Ascending aorta (tissue), 2 donors: ENCODE measurements around the gene DDI2. TPM values are rescaled to one million over a fixed set of nuclear protein-coding genes. Genes with fewer than 3 reads are reported as not detected.
A peak's percentile ranks its signal among the peaks of the same experiment; 100 is the strongest.
"Not testable (repeated sequence)": the region's sequence is repeated elsewhere in the genome, so short reads cannot be mapped to it uniquely, and the experiment has no call there.

Experiments
- DNase-seq, 2 donors: peaks; one replicate each; pipeline ENCODE4 v3.0.0-alpha.2; 2019; ENCODE audit warnings: low spot score in 2 of 2
- H3K27ac ChIP-seq, 2 donors: fragments of 200-600 bp; sonication (generic); one replicate each; pipeline ENCODE4 v1.5.1; 2016 to 2017; ENCODE audit warnings: mild to moderate bottlenecking in 1 of 2
- H3K27me3 ChIP-seq: fragments of 200-600 bp; sonication (generic); one replicate; pipeline ENCODE4 v1.5.1; 2017
- H3K36me3 ChIP-seq, 2 donors: fragments of 200-600 bp; sonication (generic); one replicate each; pipeline ENCODE4 v1.5.1; 2016
- H3K4me1 ChIP-seq, 2 donors: fragments of 200-600 bp; sonication (generic); one replicate each; pipeline ENCODE4 v1.5.1; 2016 to 2017; ENCODE audit warnings: mild to moderate bottlenecking in 1 of 2
- H3K4me3 ChIP-seq, 2 donors: fragments of 200-600 bp; sonication (generic); one replicate each; pipeline ENCODE4 v1.5.1; 2016 to 2017; ENCODE audit warnings: mild to moderate bottlenecking in 1 of 2
- H3K9me3 ChIP-seq, 2 donors: fragments of 200-600 bp; sonication (generic); one replicate each; pipeline ENCODE4 v1.5.1; 2016
- CTCF ChIP-seq, 3 experiments: fragments of 200-600 bp in 2 of 3; fragments of 450-650 bp in 1 of 3; sonication (generic) in 2 of 3; IDR thresholded peaks; one replicate each; pipeline ENCODE4 v1.5.1; 2016 to 2019; ENCODE audit warnings: antibody characterized with exemption in 3 of 3, mild to moderate bottlenecking in 1 of 3, moderate library complexity in 1 of 3
- intact Hi-C: fragments of 100-400 bp; cut with DNase I; formaldehyde crosslinking; loops from one replicate; pipeline ENCODE4 v1.15.1; 2023
- total RNA-seq: library from RNA; depleted of rRNA; stranded (reverse); fragments of >200 nt; gene quantifications from one replicate; pipeline ENCODE4 v1.1.0, GENCODE V29; 2016

Gene DDI2
- total RNA-seq, 1 donor from 2014 or later: 13.0 TPM

DNA sequence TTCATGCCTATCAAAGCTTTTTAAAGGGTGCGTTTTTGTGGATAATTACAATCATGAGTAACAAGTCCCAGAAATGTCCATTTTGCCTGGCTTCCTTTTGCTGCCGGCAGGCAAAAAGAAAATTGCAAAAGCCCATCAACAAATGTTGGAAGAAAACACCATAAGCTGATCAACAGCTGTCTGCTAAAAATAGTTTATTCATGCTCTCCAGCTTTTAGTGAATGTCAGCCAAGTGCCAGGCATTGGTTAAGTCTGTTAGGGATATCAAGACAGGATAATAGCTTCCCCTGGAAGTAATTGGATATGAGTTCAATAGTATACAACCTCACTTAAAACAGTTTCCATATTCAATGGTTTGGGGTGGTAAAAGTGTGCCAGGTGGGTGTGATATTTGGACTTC lies 18.8 kb upstream of the DDI2 start:
- H3K36me3 ChIP-seq: no peaks in the 10 kb centered on the region
- no peak overlapping the region for H3K27ac ChIP-seq
- no peaks in the 10 kb centered on the region for H3K27me3 ChIP-seq
- no peak for DNase-seq
- H3K9me3 ChIP-seq: no peaks in the 10 kb centered on the region
- H3K4me3 ChIP-seq: no peak overlapping the region
- no peak for TF ChIP-seq CTCF (IDR thresholded peaks at IDR 0.05)
- intact Hi-C loops: no loop called here
- H3K4me1 ChIP-seq: no peaks in the 10 kb centered on the region

- peak; percentile 92 to 98 for DNase-seq
- peak overlapping the region; percentile 69 to 74 for H3K27ac ChIP-seq
- intact Hi-C loops: loop anchor here (1.0 to 2.0 kb wide), 2 partner anchors 15 to 79 kb away; partner anchors contain the start of gene CASP9
These were observed 13.9 kb upstream of the DDI2 start for GRCh38 chr1:15603050-15603965.

DNA sequence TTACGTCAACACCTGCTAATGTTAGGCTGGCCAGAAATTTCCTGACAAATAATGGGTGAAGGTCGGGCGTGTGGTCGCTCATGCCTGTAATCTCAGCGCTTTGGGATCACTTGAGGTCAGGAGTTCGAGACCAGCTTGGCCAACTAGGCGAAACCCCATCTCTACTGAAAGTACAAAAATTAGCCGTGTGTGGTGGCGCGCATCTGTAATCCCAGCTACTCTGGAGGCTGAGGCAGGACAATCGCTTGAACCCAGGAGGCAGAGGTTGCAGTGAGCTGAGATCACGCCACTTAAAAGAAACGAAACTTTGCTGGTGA lies 13.3 kb upstream of the DDI2 start:
- not testable (repeated sequence) for H3K27me3 ChIP-seq, H3K36me3 ChIP-seq, H3K9me3 ChIP-seq, DNase-seq, H3K4me1 ChIP-seq
- H3K4me3 ChIP-seq: peak overlapping the region; percentile 85 to 89
- intact Hi-C loops: loop anchor here (1.0 to 2.0 kb wide), 2 partner anchors 14 to 79 kb away; partner anchors contain the start of gene CASP9
- peak overlapping the region; percentile 69 to 74 for H3K27ac ChIP-seq

More at GRCh38 chr1:15603050-15603965, 13.9 kb upstream of the DDI2 start:
- Histone ChIP-seq H3K27me3 (no peaks in the 10 kb centered on the region), H3K36me3 (no peaks in the 10 kb centered on the region), H3K4me1 (peaks cover 0 to 4% of the 10 kb centered on the region in 2 donors), H3K9me3 (no peaks in the 10 kb centered on the region), H3K4me3 (peak overlapping the region; percentile 85 to 89)
- no peak for TF ChIP-seq CTCF (IDR thresholded peaks at IDR 0.05)

- H3K4me3 ChIP-seq, H3K27ac ChIP-seq, intact Hi-C loops, DNase-seq, H3K27me3 ChIP-seq, H3K9me3 ChIP-seq, H3K4me1 ChIP-seq, H3K36me3 ChIP-seq: not testable (repeated sequence)
These were observed 12.9 kb upstream of the DDI2 start for GRCh38 chr1:15604400-15604799.

DNA sequence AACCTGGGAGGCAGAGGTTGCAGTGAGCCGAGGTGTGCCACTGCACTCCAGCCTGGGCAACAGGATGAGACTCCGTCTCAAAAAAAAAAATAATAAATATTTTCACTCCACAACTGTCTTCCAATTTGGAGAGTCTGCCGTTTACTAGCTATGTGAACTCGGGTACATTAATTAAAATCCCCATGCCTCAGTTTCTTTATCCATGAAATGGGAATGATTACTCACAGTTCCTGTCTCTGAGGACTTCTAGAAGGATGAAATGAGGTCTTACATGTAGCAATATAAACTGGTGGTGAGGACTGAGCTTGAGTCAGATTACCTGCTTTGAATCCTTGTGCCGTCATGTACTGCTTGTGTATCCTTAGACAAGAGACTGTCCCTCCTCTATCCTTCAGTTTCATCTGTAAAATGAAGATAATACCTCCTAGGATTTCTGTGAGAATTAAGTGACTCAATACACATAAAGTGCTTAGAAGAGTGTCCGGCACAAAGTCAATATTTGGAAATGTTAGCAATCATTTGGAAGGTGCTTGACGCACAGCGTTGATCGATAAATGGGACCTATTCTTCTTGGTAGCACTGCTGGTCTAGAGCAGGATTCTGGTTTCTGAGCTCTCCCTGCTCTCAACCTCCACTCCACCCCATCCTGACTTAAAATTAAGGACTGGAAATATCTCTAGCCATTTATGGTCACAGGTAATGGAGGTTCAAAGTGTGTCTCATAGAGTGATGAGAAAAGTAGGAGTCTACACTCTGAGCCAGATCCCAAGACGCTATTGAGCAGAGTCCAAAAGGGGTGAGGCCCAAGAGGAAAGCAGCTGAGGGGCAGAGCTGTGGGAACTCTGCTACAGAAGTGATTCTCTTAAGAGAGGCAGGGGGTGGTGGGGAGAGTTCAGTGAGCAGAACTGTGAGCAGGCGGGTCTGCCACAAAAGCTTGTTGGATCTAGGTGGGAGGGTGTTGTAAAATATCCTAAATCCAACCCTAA lies 11.6 kb upstream of the DDI2 start:
- no peaks in the 10 kb centered on the region for H3K27me3 ChIP-seq
- intact Hi-C loops: no loop called here
- H3K4me3 ChIP-seq: no peak overlapping the region
- no peak for DNase-seq
- no peaks in the 10 kb centered on the region for H3K9me3 ChIP-seq
- no peaks in the 10 kb centered on the region for H3K36me3 ChIP-seq
- no peak for TF ChIP-seq CTCF (IDR thresholded peaks at IDR 0.05)
- no peak overlapping the region for H3K27ac ChIP-seq
- peaks cover 0 to 4% of the 10 kb centered on the region in 2 donors for H3K4me1 ChIP-seq

DNA sequence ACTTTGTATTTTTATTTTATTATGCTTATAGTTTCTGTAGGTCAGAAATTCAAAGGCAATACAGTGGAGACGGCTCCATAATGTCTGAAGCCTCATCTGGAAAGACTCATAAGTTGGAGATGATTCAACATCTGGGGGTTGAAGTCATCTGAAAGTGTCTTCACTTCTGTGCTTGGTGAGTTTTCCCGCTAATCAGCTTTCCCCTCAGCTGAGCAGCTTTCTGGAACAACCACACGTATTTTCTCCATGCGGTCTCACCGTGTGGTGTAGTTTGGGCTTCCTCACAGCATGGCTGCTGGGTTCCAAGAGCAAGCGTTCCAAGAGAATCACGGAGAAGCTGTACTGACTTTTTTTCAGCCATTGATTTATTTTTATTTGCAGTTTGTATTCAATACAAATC lies 7.6 kb upstream of the DDI2 start:
- TF ChIP-seq CTCF (IDR thresholded peaks at IDR 0.05): no peak
- Histone ChIP-seq H3K4me3 (no peak overlapping the region), H3K36me3 (no peaks in the 10 kb centered on the region), H3K9me3 (no peaks in the 10 kb centered on the region), H3K27ac (no peak overlapping the region), H3K4me1 (no peaks in the 10 kb centered on the region), H3K27me3 (no peaks in the 10 kb centered on the region)
- intact Hi-C loops: no loop called here
- no peak for DNase-seq
